CD14-positive monocyte (primary cell): ENCODE data around the gene SLC17A7. TPM values are rescaled to one million over a fixed set of nuclear protein-coding genes. Genes with fewer than 3 reads are reported as not detected.

ENCODE experiments used
- DNase-seq, 3 donors: peaks; one replicate each; pipeline ENCODE4 v3.0.0-alpha.2; 2011 to 2022
- H2AFZ ChIP-seq: 2 replicates; pipeline ENCODE4 v1.6.0; 2012; ENCODE audit warnings: mild to moderate bottlenecking, low read depth, low read length, inconsistent platforms; ENCODE audit not compliant: insufficient read depth, poor library complexity, severe bottlenecking
- H3K27ac ChIP-seq, 2 donors: 1 replicate in 1 of 2; 2 replicates in 1 of 2; pipeline ENCODE4 v1.5.1; 2012 to 2013; ENCODE audit warnings: low read length in 2 of 2, control low read depth in 1 of 2, inconsistent platforms in 1 of 2, low read depth in 1 of 2, mild to moderate bottlenecking in 1 of 2
- H3K27me3 ChIP-seq, 2 donors: one replicate each; pipeline versions ENCODE4 v1.6.0 to v1.6.1; 2011 to 2013; ENCODE audit warnings: low read length in 2 of 2; ENCODE audit not compliant: control insufficient read depth in 2 of 2, insufficient read depth in 2 of 2
- H3K36me3 ChIP-seq, 2 donors: replicated peaks in 1 of 2; 1 replicate in 1 of 2; 2 replicates in 1 of 2; pipeline versions ENCODE4 v1.5.1 to v1.6.1; 2012 to 2013; ENCODE audit warnings: low read length in 2 of 2, control low read depth in 1 of 2, inconsistent platforms in 1 of 2, mild to moderate bottlenecking in 1 of 2; ENCODE audit not compliant: insufficient read depth in 2 of 2, control insufficient read depth in 1 of 2
- H3K4me1 ChIP-seq, 2 donors: 1 replicate in 1 of 2; 2 replicates in 1 of 2; pipeline versions ENCODE4 v1.5.1 to v1.6.1; 2012 to 2013; ENCODE audit warnings: low read length in 2 of 2, control low read depth in 1 of 2, inconsistent platforms in 1 of 2, mild to moderate bottlenecking in 1 of 2, moderate library complexity in 1 of 2; ENCODE audit not compliant: insufficient read depth in 2 of 2, control insufficient read depth in 1 of 2
- H3K4me2 ChIP-seq: replicated peaks from 2 replicates; pipeline ENCODE3; 2012; ENCODE audit warnings: low read length, moderate library complexity, mild to moderate bottlenecking; ENCODE audit not compliant: poor library complexity, severe bottlenecking; ENCODE audit errors: extremely low read depth
- H3K4me3 ChIP-seq, 3 experiments: fragments of 200-600 bp in 1 of 3; sonication (generic) in 1 of 3; replicated peaks in 1 of 3; 1 replicate in 2 of 3; 2 replicates in 1 of 3; pipeline ENCODE4 v1.5.1; 2011 to 2013; ENCODE audit warnings: low read length in 3 of 3, mild to moderate bottlenecking in 3 of 3, control low read depth in 2 of 3, low read depth in 2 of 3, inconsistent platforms in 1 of 3, moderate library complexity in 1 of 3
- H3K79me2 ChIP-seq: 2 replicates; pipeline ENCODE4 v1.6.0; 2012; ENCODE audit warnings: mild to moderate bottlenecking, control low read depth, inconsistent platforms, low read length, moderate library complexity; ENCODE audit not compliant: insufficient read depth
- H3K9ac ChIP-seq: 2 replicates; pipeline ENCODE4 v1.6.0; 2017; ENCODE audit warnings: low read length, mild to moderate bottlenecking; ENCODE audit not compliant: insufficient read depth, poor library complexity, severe bottlenecking
- H3K9me3 ChIP-seq, 2 donors: replicated peaks in 1 of 2; 1 replicate in 1 of 2; 2 replicates in 1 of 2; pipeline versions ENCODE4 v1.5.1 to v1.6.1; 2012 to 2013; ENCODE audit warnings: low read length in 2 of 2, control low read depth in 1 of 2; ENCODE audit not compliant: control insufficient read depth in 1 of 2, insufficient read depth in 1 of 2
- H4K20me1 ChIP-seq: 2 replicates; pipeline ENCODE4 v1.6.0; 2012; ENCODE audit warnings: mild to moderate bottlenecking, low read length, control low read depth, moderate library complexity; ENCODE audit not compliant: insufficient read depth
- H3K27ac Mint-ChIP-seq, 7 donors: one replicate each; pipeline ENCODE4 v1.8.0; 2020; ENCODE audit warnings: mild to moderate bottlenecking in 7 of 7, mixed read lengths in 7 of 7, moderate library complexity in 6 of 7, inconsistent platforms in 2 of 7
- H3K27me3 Mint-ChIP-seq, 3 donors: one replicate each; pipeline ENCODE4 v1.8.0; 2021 to 2022; ENCODE audit warnings: low read depth in 3 of 3, mild to moderate bottlenecking in 3 of 3, mixed read lengths in 3 of 3, moderate library complexity in 3 of 3, inconsistent platforms in 1 of 3
- H3K36me3 Mint-ChIP-seq, 2 donors: one replicate each; pipeline ENCODE4 v1.8.0; 2020; ENCODE audit warnings: mixed read lengths in 2 of 2, inconsistent platforms in 1 of 2, mild to moderate bottlenecking in 1 of 2
- H3K4me1 Mint-ChIP-seq: one replicate; pipeline ENCODE4 v1.8.0; 2020; ENCODE audit warnings: mild to moderate bottlenecking, mixed read lengths
- H3K4me3 Mint-ChIP-seq, 2 donors: one replicate each; pipeline ENCODE4 v1.8.0; 2020; ENCODE audit warnings: mild to moderate bottlenecking in 2 of 2, mixed read lengths in 2 of 2, moderate library complexity in 1 of 2
- H3K9me3 Mint-ChIP-seq, 7 donors: one replicate each; pipeline ENCODE4 v1.8.0; 2020 to 2022; ENCODE audit warnings: mixed read lengths in 7 of 7, mild to moderate bottlenecking in 6 of 7, moderate library complexity in 6 of 7, inconsistent platforms in 2 of 7
- WGBS: methylation state at CpG from one replicate; pipeline ENCODE4 v1.1.5; 2013; ENCODE audit warnings: missing lambda C conversion rate; ENCODE audit not compliant: insufficient coverage; 5-methylcytosine and 5-hydroxymethylcytosine counted together
- intact Hi-C, 2 donors: fragments of 100-400 bp; cut with micrococcal nuclease; formaldehyde crosslinking; loops; one replicate each; pipeline versions ENCODE4 v1.15.0 to v1.15.1; 2023
- polyA plus RNA-seq, 3 donors: library from polyadenylated mRNA; depleted of rRNA in 1 of 3; unstranded in 2 of 3; stranded (reverse) in 1 of 3; fragments of 300-500 nt in 2 of 3; fragments of >200 nt in 1 of 3; fragmentation: Illumina TruSeq in 2 of 3; gene quantifications; 1 replicate in 2 of 3; 2 replicates in 1 of 3; pipeline ENCODE4 v1.2.3, GENCODE V29; 2012 to 2021
- TF ChIP-seq, protein P1 (sequence below): fragments of 200-600 bp; IDR thresholded peaks from one replicate; pipeline ENCODE4 v1.8.0; 2022; ENCODE audit warnings: antibody characterized with exemption, mild to moderate bottlenecking

SLC17A7 gene
- polyA plus RNA-seq, 3 donors = 0.04 to 0.09 TPM; not detected in 1

GRCh38 chr19:49403404-49404187 is 37.7 kb downstream of the SLC17A7 start:
- 55% methylated on average over 3 of the region's 7 CpGs for WGBS
- Mint-ChIP-seq H3K36me3 (no peaks in the 10 kb centered on the region), H3K4me3 (no peak overlapping the region), H3K27me3 (peaks cover 5 to 7% (median 6%) of the 10 kb centered on the region in 3 donors), H3K4me1 (peaks cover 4% of the 10 kb centered on the region), H3K9me3 (no peaks in the 10 kb centered on the region), H3K27ac (peak overlapping the region in 2 of 7 donors; percentile 41 to 60)
- no peaks in the 10 kb centered on the region for H3K79me2 ChIP-seq
- no peak overlapping the region for H3K4me2 ChIP-seq
- intact Hi-C loops = no loop called here
- no peaks in the 10 kb centered on the region for H3K9me3 ChIP-seq
- no peak overlapping the region for H3K4me3 ChIP-seq
- H3K27ac ChIP-seq = no peak overlapping the region
- H2AFZ ChIP-seq = no peak overlapping the region
- no peak overlapping the region for H3K9ac ChIP-seq
- no peaks in the 10 kb centered on the region for H4K20me1 ChIP-seq
- H3K27me3 ChIP-seq = no peaks in the 10 kb centered on the region
- peaks cover under 1 to 1% of the 10 kb centered on the region in 2 donors for H3K4me1 ChIP-seq
- TF ChIP-seq, protein P1, sequence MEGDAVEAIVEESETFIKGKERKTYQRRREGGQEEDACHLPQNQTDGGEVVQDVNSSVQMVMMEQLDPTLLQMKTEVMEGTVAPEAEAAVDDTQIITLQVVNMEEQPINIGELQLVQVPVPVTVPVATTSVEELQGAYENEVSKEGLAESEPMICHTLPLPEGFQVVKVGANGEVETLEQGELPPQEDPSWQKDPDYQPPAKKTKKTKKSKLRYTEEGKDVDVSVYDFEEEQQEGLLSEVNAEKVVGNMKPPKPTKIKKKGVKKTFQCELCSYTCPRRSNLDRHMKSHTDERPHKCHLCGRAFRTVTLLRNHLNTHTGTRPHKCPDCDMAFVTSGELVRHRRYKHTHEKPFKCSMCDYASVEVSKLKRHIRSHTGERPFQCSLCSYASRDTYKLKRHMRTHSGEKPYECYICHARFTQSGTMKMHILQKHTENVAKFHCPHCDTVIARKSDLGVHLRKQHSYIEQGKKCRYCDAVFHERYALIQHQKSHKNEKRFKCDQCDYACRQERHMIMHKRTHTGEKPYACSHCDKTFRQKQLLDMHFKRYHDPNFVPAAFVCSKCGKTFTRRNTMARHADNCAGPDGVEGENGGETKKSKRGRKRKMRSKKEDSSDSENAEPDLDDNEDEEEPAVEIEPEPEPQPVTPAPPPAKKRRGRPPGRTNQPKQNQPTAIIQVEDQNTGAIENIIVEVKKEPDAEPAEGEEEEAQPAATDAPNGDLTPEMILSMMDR = no peak
- DNase-seq = no peak
- H3K36me3 ChIP-seq = no peaks in the 10 kb centered on the region

DNA sequence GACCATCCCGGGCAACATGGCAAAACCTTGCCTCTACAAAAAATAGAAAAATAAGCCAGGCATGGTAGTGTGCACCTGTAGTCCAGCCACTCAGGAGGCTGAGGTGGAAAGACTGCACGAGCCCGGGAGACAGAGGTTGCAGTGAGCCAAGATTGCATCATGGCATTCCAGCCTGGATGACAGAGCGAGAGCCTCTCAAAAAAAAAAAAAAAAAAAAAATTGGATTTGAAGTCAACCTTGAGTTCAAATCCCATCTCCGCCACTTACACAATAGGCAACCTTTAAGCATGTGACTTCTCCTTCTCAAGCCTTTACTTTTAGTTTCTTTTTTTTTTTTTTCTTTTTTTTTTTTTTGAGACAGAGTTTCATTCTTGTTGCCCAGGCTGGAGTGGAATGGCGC is 41.3 kb downstream of the SLC17A7 start:
- H3K27me3 ChIP-seq = no peaks in the 10 kb centered on the region
- peaks cover 2 to 4% (median 4%) of the 10 kb centered on the region in 3 donors for H3K27me3 Mint-ChIP-seq
- H3K27ac Mint-ChIP-seq = no peak overlapping the region
- no peaks in the 10 kb centered on the region for H3K36me3 ChIP-seq
- intact Hi-C loops = no loop called here
- peaks cover 7% of the 10 kb centered on the region for H3K4me1 Mint-ChIP-seq
- no peaks in the 10 kb centered on the region for H3K79me2 ChIP-seq
- no peaks in the 10 kb centered on the region for H4K20me1 ChIP-seq
- H3K4me2 ChIP-seq = no peak overlapping the region
- H2AFZ ChIP-seq = no peak overlapping the region
- DNase-seq = no peak
- H3K36me3 Mint-ChIP-seq = no peaks in the 10 kb centered on the region
- no peak overlapping the region for H3K4me3 Mint-ChIP-seq
- no peaks in the 10 kb centered on the region for H3K4me1 ChIP-seq
- H3K9me3 Mint-ChIP-seq = peaks cover 0 to 1% (median 0%) of the 10 kb centered on the region in 7 donors
- H3K27ac ChIP-seq = no peak overlapping the region
- H3K9ac ChIP-seq = no peak overlapping the region
- no peak overlapping the region for H3K4me3 ChIP-seq
- TF ChIP-seq, protein P1 = no peak
- WGBS = 93% methylated on average over 2 of the region's 6 CpGs
- no peaks in the 10 kb centered on the region for H3K9me3 ChIP-seq
